A549 (cell line): ENCODE data around the gene GHR. TPM values are rescaled to one million over a fixed set of nuclear protein-coding genes. Genes with fewer than 3 reads are reported as not detected.

ENCODE experiments used
- ATAC-seq, 2 experiments: fragments of 200-7000 bp in 1 of 2; fragments of >200 bp in 1 of 2; cut with Nextera tagmentation in 1 of 2; cut with Tn5 transposase in 1 of 2; 3 replicates each; pipeline versions ENCODE4 v1.8.0 to v1.9.1; 2018 to 2020; ENCODE audit warnings: mild to moderate bottlenecking in 1 of 2, moderate library complexity in 1 of 2
- CTCF ChIA-PET: fragments of 300-600 bp; sonication (Branson Sonifier 250); formaldehyde crosslinking; extraction: SDS; loops from one replicate; lab custom pipeline; 2021; ENCODE audit warnings: antibody characterized with exemption, inconsistent platforms; lab: Yijun Ruan, JAX
- POLR2A ChIA-PET: fragments of 350-600 bp; formaldehyde crosslinking; extraction: SDS; loops from one replicate; lab custom pipeline; 2021; ENCODE audit warnings: antibody characterized with exemption, inconsistent platforms; lab: Yijun Ruan, JAX
- DNase-seq, 2 experiments: peaks; one replicate each; pipeline versions ENCODE4 v3.0.0 to v3.0.0-alpha.2; 2011 to 2016; ENCODE audit warnings: low read depth in 1 of 2, low spot score in 1 of 2
- FAIRE-seq: peaks from 2 replicates; lab custom pipeline; 2011; peaks lifted over from hg19 to GRCh38; lab: Jason Lieb, UNC
- H3K27ac ChIP-seq, 2 experiments: fragments of >200 bp; sonication (Bioruptor Twin); formaldehyde crosslinking; 3 replicates each; pipeline ENCODE4 v1.5.1; 2016 to 2017
- H3K4me1 ChIP-seq: fragments of >200 bp; sonication (Bioruptor Twin); formaldehyde crosslinking; 3 replicates; pipeline ENCODE4 v1.6.1; 2016
- H3K4me2 ChIP-seq: fragments of >200 bp; sonication (Bioruptor Twin); formaldehyde crosslinking; 3 replicates; pipeline ENCODE4 v1.6.1; 2016
- H3K4me3 ChIP-seq: fragments of >200 bp; sonication (Bioruptor Twin); formaldehyde crosslinking; 3 replicates; pipeline ENCODE4 v1.5.1; 2016
- H3K9me3 ChIP-seq: fragments of >200 bp; sonication (Bioruptor Twin); formaldehyde crosslinking; 3 replicates; pipeline ENCODE4 v1.6.1; 2016
- BHLHE40 ChIP-seq: IDR thresholded peaks from 2 replicates; pipeline ENCODE4 v1.6.1; 2012; ENCODE audit warnings: low read depth, low read length, inconsistent platforms
- CBX2 ChIP-seq: fragments of 200-600 bp; sonication (generic); IDR thresholded peaks from 2 replicates; pipeline ENCODE4 v1.6.1; 2016; ENCODE audit warnings: low read depth, mild to moderate bottlenecking, borderline replicate concordance
- CBX8 ChIP-seq: fragments of 200-600 bp; sonication (generic); IDR thresholded peaks from 2 replicates; pipeline ENCODE4 v1.6.1; 2016
- CEBPB ChIP-seq, 2 experiments: fragments of >200 bp in 1 of 2; sonication (Bioruptor Twin) in 1 of 2; formaldehyde crosslinking in 1 of 2; IDR thresholded peaks; 2 replicates each; pipeline ENCODE4 v1.6.1; 2012 to 2016
- ESRRA ChIP-seq: fragments of 150-350 bp; IDR thresholded peaks from 2 replicates; pipeline ENCODE4 v1.6.1; 2014; ENCODE audit warnings: mild to moderate bottlenecking, low read length, borderline replicate concordance
- FOXS1 ChIP-seq: fragments of 250-450 bp; sonication (Bioruptor Pico); IDR thresholded peaks from 2 replicates; pipeline ENCODE4 v1.5.0; 2020; ENCODE audit warnings: mild to moderate bottlenecking, moderate library complexity
- HOXA7 ChIP-seq: fragments of 250-450 bp; sonication (Bioruptor Pico); IDR thresholded peaks from 2 replicates; pipeline ENCODE4 v1.5.0; 2020; ENCODE audit warnings: mild to moderate bottlenecking, moderate library complexity
- HOXB13 ChIP-seq: fragments of 250-450 bp; sonication (Bioruptor Pico); IDR thresholded peaks from 2 replicates; pipeline ENCODE4 v1.5.0; 2020; ENCODE audit warnings: low read depth, mild to moderate bottlenecking, moderate library complexity
- JUN ChIP-seq, 2 experiments: fragments of >200 bp; sonication (Bioruptor Twin); formaldehyde crosslinking; IDR thresholded peaks; 2 replicates in 1 of 2; 3 replicates in 1 of 2; pipeline ENCODE4 v1.6.1; 2016 to 2017
- JUNB ChIP-seq: fragments of >200 bp; sonication (Bioruptor Twin); formaldehyde crosslinking; IDR thresholded peaks from 2 replicates; pipeline ENCODE4 v1.6.1; 2016
- KDM1A ChIP-seq: fragments of 200-600 bp; sonication (generic); IDR thresholded peaks from 2 replicates; pipeline ENCODE4 v1.6.1; 2016; ENCODE audit warnings: low read depth, mild to moderate bottlenecking
- RAD21 ChIP-seq, 2 experiments: fragments of >200 bp in 1 of 2; sonication (Bioruptor Twin) in 1 of 2; formaldehyde crosslinking in 1 of 2; IDR thresholded peaks in 1 of 2; conservative IDR thresholded peaks in 1 of 2; 2 replicates in 1 of 2; 3 replicates in 1 of 2; pipeline ENCODE4 v1.6.1; 2012 to 2018; ENCODE audit warnings: inconsistent platforms in 1 of 2
- RARB ChIP-seq: fragments of 250-450 bp; sonication (Bioruptor Pico); IDR thresholded peaks from 2 replicates; pipeline ENCODE4 v1.8.0; 2021; ENCODE audit warnings: mild to moderate bottlenecking, moderate library complexity
- SREBF2 ChIP-seq: fragments of 450-650 bp; IDR thresholded peaks from 2 replicates; pipeline ENCODE4 v1.6.1; 2014; ENCODE audit warnings: mild to moderate bottlenecking, moderate library complexity
- TP53 ChIP-seq: fragments of 250-450 bp; sonication (Bioruptor Pico); IDR thresholded peaks from 2 replicates; pipeline ENCODE4 v1.5.0; 2021; ENCODE audit warnings: mild to moderate bottlenecking, moderate library complexity
- ZFP36 ChIP-seq: fragments of 450-650 bp; IDR thresholded peaks from 2 replicates; pipeline ENCODE4 v1.6.1; 2014; ENCODE audit warnings: borderline replicate concordance; ENCODE audit not compliant: partially characterized antibody
- ZSCAN20 ChIP-seq: fragments of 250-450 bp; sonication (Bioruptor Pico); IDR thresholded peaks from 2 replicates; pipeline ENCODE4 v1.8.0; 2022; ENCODE audit warnings: mild to moderate bottlenecking, moderate library complexity
- WGBS: methylation state at CpG from one replicate; pipeline ENCODE4 v1.1.6; 2017; ENCODE audit errors: missing lambda C conversion rate; 5-methylcytosine and 5-hydroxymethylcytosine counted together
- polyA plus RNA-seq, 4 experiments: library from polyadenylated mRNA; depleted of rRNA in 3 of 4; stranded (reverse); fragments of >200 nt; fragmentation: RNase III in 1 of 4; extraction: RNeasy Plus Mini Kit Qiagen cat#74134 plus additional on column Dnase treatment in 1 of 4; gene quantifications; 2 replicates in 3 of 4; 3 replicates in 1 of 4; pipeline ENCODE4 v1.2.3, GENCODE V29; 2011 to 2017
- TF ChIP-seq, protein P1 (sequence below): fragments of >200 bp; sonication (Bioruptor Twin); formaldehyde crosslinking; IDR thresholded peaks from 2 replicates; pipeline ENCODE4 v1.6.1; 2016
- TF ChIP-seq, protein P2 (sequence below): IDR thresholded peaks from 2 replicates; pipeline ENCODE4 v1.6.1; 2012; ENCODE audit warnings: low read depth, borderline replicate concordance
- TF ChIP-seq, protein P3 (sequence below): fragments of 150-350 bp; IDR thresholded peaks from 2 replicates; pipeline ENCODE4 v1.6.1; 2014; ENCODE audit warnings: low read depth, mild to moderate bottlenecking, low read length
- TF ChIP-seq, protein P4 (sequence below): fragments of 200-600 bp; sonication (generic); IDR thresholded peaks from 2 replicates; pipeline ENCODE4 v1.6.1; 2016; ENCODE audit warnings: antibody characterized with exemption, mild to moderate bottlenecking, moderate library complexity
- TF ChIP-seq, protein P5 (sequence below): fragments of 450-650 bp; IDR thresholded peaks from 2 replicates; pipeline ENCODE4 v1.6.1; 2014; ENCODE audit warnings: antibody characterized with exemption
- TF ChIP-seq, protein P6 (sequence below): fragments of 250-450 bp; sonication (Bioruptor Pico); IDR thresholded peaks from 2 replicates; pipeline ENCODE4 v1.5.0; 2020; ENCODE audit warnings: low read depth, mild to moderate bottlenecking, moderate library complexity
- TF ChIP-seq, protein P7 (sequence below): IDR thresholded peaks from 2 replicates; pipeline ENCODE4 v1.6.1; 2012

The GHR gene
- polyA plus RNA-seq, 2 of the 4 experiments (the other 2 are of a cell fraction): 0.05 TPM; not detected in 1

DNA sequence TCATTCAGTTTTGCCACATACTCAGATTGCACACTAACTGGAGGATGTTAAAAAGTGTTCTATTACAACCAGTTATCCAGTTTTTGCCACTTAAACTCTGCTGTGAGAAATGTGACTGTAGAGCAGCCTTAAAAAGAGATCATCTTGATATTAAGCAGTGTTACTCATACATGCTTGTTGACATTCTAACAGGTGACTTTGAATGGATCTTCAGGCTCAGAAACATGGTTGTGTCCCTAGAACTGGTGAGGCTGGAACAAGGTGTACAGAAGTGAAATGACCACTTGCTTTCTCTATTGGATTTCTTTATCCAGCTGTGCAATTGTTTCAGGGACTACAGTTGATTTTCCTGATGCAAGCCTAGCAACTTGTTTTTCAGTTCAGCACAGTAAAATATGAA, 167.3 kb downstream of the GHR start:
- DNase-seq (no peak), ATAC-seq (no peak), FAIRE-seq (no peak)
- Histone ChIP-seq H3K4me1 (no peaks in the 10 kb centered on the region), H3K27ac (no peak overlapping the region), H3K9me3 (no peaks in the 10 kb centered on the region), H3K4me3 (no peak overlapping the region), H3K4me2 (no peak overlapping the region)
- ChIA-PET CTCF (interaction anchor here (1.0 kb wide), 1 partner anchor 31 kb away, joined by 3 read pairs; no protein-coding TSS in a partner anchor), POLR2A (no interaction called here)
- no peak for TF ChIP-seq JUNB

DNA sequence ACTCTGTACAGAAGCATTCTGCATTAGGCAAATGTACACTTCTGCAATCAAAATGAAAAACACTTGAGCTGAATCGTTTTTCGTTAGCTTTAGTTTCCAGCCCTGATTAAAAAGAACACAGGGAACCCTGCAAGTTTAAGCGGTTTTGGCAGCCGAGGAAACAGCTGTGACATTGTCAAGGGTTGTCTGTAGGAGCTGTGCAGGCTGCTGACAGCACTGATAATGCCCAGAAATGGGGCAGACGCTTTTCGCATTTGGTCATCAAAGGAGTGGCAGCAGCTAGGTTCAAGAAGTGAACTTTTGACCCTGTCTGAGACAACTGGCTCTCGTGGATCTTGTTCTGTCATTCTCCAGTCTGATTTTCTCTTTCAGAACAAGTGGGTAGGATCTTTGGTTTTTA, 167.8 kb downstream of the GHR start:
- no peaks in the 10 kb centered on the region for H3K4me1 ChIP-seq
- no peak overlapping the region for H3K4me3 ChIP-seq
- H3K4me2 ChIP-seq: no peak overlapping the region
- no peaks in the 10 kb centered on the region for H3K9me3 ChIP-seq
- H3K27ac ChIP-seq: no peak overlapping the region
- ChIA-PET CTCF (interaction anchor here (2.0 kb wide), 1 partner anchor 8 kb away, joined by 18 read pairs; no protein-coding TSS in a partner anchor), POLR2A (no interaction called here)
- no peak for DNase-seq
- FAIRE-seq: no peak
- ATAC-seq: no peak
- 5% methylated on average over 7 of the region's 7 CpGs for WGBS
- TF ChIP-seq CBX2 (no peak), SREBF2 (no peak), ZFP36 (no peak), TP53 (CRISPR knock-in tag) (no peak)
- TF ChIP-seq, protein P1, sequence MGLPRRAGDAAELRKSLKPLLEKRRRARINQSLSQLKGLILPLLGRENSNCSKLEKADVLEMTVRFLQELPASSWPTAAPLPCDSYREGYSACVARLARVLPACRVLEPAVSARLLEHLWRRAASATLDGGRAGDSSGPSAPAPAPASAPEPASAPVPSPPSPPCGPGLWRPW: no peak

DNA sequence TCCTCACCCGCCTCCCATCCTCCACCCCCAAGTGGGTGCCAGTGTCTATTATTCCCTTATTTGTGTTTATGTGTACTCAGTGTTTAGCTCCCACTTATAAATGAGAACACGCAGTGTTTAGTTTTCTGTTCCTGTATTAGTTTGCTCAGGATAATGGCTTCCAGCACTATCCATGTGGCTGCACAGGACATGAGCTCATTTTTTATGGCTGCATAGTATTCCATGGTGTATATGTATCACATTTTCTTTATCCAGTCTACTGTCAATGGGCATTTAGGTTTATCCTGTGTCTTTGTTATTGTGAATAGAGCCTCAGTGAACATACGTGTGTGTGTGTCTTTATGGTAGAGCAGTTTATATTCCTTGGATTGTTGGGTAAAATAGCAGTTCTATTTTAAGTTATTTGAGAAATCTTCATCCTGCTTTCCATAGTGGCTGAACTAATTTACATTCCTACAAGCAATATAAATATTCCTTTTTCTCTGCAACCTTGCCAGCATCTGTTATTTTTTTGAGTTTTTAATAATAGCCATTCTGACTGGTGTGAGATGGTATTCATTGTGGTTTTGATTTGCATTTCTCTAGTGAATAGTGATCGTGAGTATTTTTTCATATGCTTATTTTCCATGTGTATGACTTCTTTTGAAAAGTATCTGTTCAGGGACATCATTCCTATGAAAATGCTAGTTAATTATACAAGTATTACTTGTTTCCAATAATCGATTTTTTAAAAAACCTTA, 169.3 kb downstream of the GHR start:
- no peak overlapping the region for H3K4me2 ChIP-seq
- FAIRE-seq: no peak
- no peak overlapping the region for H3K27ac ChIP-seq
- ATAC-seq: no peak
- WGBS: 32% methylated on average over 5 of the region's 5 CpGs
- no peak overlapping the region for H3K4me3 ChIP-seq
- TF ChIP-seq RARB (CRISPR knock-in tag) (no peak), FOXS1 (CRISPR knock-in tag) (no peak), ZSCAN20 (CRISPR knock-in tag) (no peak), JUN (IDR thresholded peaks at IDR 0.05) (no peak), RAD21 (conservative IDR thresholded peaks at IDR 0.05 in 1 of 2, IDR thresholded peaks at IDR 0.05 in 1 of 2) (no peak), BHLHE40 (no peak), CBX8 (no peak), CBX2 (no peak), HOXA7 (CRISPR knock-in tag) (no peak), KDM1A (no peak), ESRRA (no peak), CEBPB (IDR thresholded peaks at IDR 0.05) (no peak), HOXB13 (CRISPR knock-in tag) (no peak)
- TF ChIP-seq, protein P2, sequence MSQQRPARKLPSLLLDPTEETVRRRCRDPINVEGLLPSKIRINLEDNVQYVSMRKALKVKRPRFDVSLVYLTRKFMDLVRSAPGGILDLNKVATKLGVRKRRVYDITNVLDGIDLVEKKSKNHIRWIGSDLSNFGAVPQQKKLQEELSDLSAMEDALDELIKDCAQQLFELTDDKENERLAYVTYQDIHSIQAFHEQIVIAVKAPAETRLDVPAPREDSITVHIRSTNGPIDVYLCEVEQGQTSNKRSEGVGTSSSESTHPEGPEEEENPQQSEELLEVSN: no peak
- TF ChIP-seq, protein P3, sequence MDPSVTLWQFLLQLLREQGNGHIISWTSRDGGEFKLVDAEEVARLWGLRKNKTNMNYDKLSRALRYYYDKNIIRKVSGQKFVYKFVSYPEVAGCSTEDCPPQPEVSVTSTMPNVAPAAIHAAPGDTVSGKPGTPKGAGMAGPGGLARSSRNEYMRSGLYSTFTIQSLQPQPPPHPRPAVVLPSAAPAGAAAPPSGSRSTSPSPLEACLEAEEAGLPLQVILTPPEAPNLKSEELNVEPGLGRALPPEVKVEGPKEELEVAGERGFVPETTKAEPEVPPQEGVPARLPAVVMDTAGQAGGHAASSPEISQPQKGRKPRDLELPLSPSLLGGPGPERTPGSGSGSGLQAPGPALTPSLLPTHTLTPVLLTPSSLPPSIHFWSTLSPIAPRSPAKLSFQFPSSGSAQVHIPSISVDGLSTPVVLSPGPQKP: no peak
- TF ChIP-seq, protein P4, sequence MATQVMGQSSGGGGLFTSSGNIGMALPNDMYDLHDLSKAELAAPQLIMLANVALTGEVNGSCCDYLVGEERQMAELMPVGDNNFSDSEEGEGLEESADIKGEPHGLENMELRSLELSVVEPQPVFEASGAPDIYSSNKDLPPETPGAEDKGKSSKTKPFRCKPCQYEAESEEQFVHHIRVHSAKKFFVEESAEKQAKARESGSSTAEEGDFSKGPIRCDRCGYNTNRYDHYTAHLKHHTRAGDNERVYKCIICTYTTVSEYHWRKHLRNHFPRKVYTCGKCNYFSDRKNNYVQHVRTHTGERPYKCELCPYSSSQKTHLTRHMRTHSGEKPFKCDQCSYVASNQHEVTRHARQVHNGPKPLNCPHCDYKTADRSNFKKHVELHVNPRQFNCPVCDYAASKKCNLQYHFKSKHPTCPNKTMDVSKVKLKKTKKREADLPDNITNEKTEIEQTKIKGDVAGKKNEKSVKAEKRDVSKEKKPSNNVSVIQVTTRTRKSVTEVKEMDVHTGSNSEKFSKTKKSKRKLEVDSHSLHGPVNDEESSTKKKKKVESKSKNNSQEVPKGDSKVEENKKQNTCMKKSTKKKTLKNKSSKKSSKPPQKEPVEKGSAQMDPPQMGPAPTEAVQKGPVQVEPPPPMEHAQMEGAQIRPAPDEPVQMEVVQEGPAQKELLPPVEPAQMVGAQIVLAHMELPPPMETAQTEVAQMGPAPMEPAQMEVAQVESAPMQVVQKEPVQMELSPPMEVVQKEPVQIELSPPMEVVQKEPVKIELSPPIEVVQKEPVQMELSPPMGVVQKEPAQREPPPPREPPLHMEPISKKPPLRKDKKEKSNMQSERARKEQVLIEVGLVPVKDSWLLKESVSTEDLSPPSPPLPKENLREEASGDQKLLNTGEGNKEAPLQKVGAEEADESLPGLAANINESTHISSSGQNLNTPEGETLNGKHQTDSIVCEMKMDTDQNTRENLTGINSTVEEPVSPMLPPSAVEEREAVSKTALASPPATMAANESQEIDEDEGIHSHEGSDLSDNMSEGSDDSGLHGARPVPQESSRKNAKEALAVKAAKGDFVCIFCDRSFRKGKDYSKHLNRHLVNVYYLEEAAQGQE: no peak
- TF ChIP-seq, protein P5, sequence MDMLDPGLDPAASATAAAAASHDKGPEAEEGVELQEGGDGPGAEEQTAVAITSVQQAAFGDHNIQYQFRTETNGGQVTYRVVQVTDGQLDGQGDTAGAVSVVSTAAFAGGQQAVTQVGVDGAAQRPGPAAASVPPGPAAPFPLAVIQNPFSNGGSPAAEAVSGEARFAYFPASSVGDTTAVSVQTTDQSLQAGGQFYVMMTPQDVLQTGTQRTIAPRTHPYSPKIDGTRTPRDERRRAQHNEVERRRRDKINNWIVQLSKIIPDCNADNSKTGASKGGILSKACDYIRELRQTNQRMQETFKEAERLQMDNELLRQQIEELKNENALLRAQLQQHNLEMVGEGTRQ: no peak
- TF ChIP-seq, protein P6, sequence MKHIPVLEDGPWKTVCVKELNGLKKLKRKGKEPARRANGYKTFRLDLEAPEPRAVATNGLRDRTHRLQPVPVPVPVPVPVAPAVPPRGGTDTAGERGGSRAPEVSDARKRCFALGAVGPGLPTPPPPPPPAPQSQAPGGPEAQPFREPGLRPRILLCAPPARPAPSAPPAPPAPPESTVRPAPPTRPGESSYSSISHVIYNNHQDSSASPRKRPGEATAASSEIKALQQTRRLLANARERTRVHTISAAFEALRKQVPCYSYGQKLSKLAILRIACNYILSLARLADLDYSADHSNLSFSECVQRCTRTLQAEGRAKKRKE (CRISPR knock-in tag): no peak
- TF ChIP-seq, protein P7, sequence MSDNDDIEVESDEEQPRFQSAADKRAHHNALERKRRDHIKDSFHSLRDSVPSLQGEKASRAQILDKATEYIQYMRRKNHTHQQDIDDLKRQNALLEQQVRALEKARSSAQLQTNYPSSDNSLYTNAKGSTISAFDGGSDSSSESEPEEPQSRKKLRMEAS: no peak
- DNase-seq: no peak
- H3K9me3 ChIP-seq: no peaks in the 10 kb centered on the region
- ChIA-PET POLR2A (no interaction called here), CTCF (interaction anchor here (2.0 kb wide), 1 partner anchor 10 kb away, joined by 18 read pairs; no protein-coding TSS in a partner anchor)
- no peaks in the 10 kb centered on the region for H3K4me1 ChIP-seq
